Stomach (tissue), 9 donors: ENCODE measurements around the gene LRMDA. TPM values are rescaled to one million over a fixed set of nuclear protein-coding genes. Genes with fewer than 3 reads are reported as not detected.

ENCODE experiments used
- DNase-seq, 2 donors: peaks; one replicate each; pipeline versions ENCODE4 v3.0.0 to v3.0.0-alpha.2; 2013 to 2019
- H3K27ac ChIP-seq, 5 donors: fragments of 200-600 bp in 4 of 5; sonication (generic) in 4 of 5; one replicate each; pipeline ENCODE4 v1.5.1; 2013 to 2019; ENCODE audit warnings: mild to moderate bottlenecking in 1 of 5, moderate library complexity in 1 of 5
- H3K27me3 ChIP-seq, 3 donors: fragments of 200-600 bp; sonication (generic); one replicate each; pipeline ENCODE4 v1.5.1; 2017 to 2019; ENCODE audit warnings: mixed run types in 1 of 3
- H3K36me3 ChIP-seq, 4 donors: fragments of 200-600 bp; sonication (generic); 1 replicate in 3 of 4; 2 replicates in 1 of 4; pipeline ENCODE4 v1.5.1; 2016 to 2019
- H3K4me1 ChIP-seq, 4 donors: fragments of 200-600 bp; sonication (generic); one replicate each; pipeline ENCODE4 v1.5.1; 2016 to 2019
- H3K4me3 ChIP-seq, 4 donors: fragments of 200-600 bp; sonication (generic) in 3 of 4; one replicate each; pipeline ENCODE4 v1.5.1; 2016 to 2019; ENCODE audit warnings: mild to moderate bottlenecking in 1 of 4
- H3K9me3 ChIP-seq, 4 donors: fragments of 200-600 bp; sonication (generic); one replicate each; pipeline ENCODE4 v1.5.1; 2016 to 2019
- EP300 ChIP-seq: sonication (generic); formaldehyde crosslinking; IDR thresholded peaks from one replicate; pipeline ENCODE4 v1.6.1; 2017; ENCODE audit warnings: antibody characterized with exemption
- POLR2A ChIP-seq, 4 donors: fragments of 450-650 bp; IDR thresholded peaks; one replicate each; pipeline ENCODE4 v1.6.1; 2016; ENCODE audit warnings: antibody characterized with exemption in 4 of 4, control low read depth in 2 of 4, mild to moderate bottlenecking in 1 of 4, moderate library complexity in 1 of 4
- POLR2AphosphoS5 ChIP-seq, 3 donors: sonication (generic); formaldehyde crosslinking; IDR thresholded peaks; one replicate each; pipeline ENCODE4 v1.6.1; 2016; ENCODE audit warnings: antibody characterized with exemption in 3 of 3
- WGBS, 5 donors: extraction: QIAGEN DNeasy Blood & Tissue Kit in 3 of 5; methylation state at CpG; one replicate each; pipeline versions ENCODE4 v1.1.5 to v1.1.7; 2013 to 2018; 5-methylcytosine and 5-hydroxymethylcytosine counted together
- intact Hi-C: fragments of 100-400 bp; cut with DNase I; formaldehyde crosslinking; loops from one replicate; pipeline ENCODE4 v1.15.1; 2023; ENCODE audit warnings: low total_unique reads
- polyA plus RNA-seq, 3 donors: library from polyadenylated mRNA; stranded (reverse); fragments of 200-250 nt; gene quantifications; one replicate each; pipeline ENCODE4 v1.2.3, GENCODE V29; 2013
- total RNA-seq, 5 donors: library from RNA; depleted of rRNA; stranded (reverse); fragments of >200 nt; gene quantifications; one replicate each; pipeline versions ENCODE4 v1.1.0 to v1.2.3, GENCODE V29; 2014 to 2016
- TF ChIP-seq, protein P1 (sequence below), 7 experiments: fragments of 450-650 bp in 4 of 7; fragments of 200-600 bp in 3 of 7; sonication (generic) in 3 of 7; IDR thresholded peaks; one replicate each; pipeline ENCODE4 v1.5.1; 2016 to 2019; ENCODE audit warnings: antibody characterized with exemption in 7 of 7, control low read depth in 2 of 7, mild to moderate bottlenecking in 1 of 7
- donor health status: healthy with polysubstance abuse.
- donor health status: Bipolar disorder and iron deficiency.
- donor health status: healthy.

Gene LRMDA
- total and polyA plus RNA-seq, 8 donors, result 1.3 to 30.2 (median 13.6) TPM; not detected in 1

DNA sequence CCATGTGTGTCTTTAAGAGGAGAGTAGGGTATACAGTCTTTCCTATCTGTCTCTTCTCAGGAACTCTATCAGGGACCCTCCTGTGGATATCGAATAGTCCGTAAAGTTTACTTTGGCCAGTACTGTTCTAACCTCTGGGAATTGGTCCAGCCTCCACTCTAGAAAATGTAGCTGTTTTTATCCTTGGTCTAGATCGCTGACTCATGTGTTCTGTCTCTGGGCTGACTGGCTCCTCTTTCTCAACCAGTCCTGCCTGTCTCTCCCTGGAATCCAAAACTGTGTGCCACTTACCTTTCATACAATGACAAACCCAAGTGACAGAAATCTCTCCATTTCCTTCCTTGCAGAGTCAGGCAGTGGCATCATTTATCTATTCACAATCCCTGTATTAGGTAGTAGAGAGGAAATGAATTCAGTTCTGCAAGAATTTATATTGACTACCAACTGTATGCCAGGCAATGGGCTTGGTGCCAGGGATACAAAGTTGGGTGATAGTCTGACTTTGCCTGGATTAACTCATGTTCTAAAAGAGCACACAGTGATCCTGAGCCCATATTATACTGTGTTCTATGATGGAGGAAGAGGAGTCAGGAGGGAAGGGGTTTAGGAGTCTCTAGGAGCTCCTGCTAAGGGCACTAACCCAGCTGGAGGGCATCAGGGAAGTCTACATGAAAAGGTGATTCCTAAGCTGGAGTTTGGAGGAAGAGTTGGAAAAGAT is 232.7 kb downstream of the LRMDA start:
- Histone ChIP-seq H3K4me1 (peaks cover 7 to 45% (median 21%) of the 10 kb centered on the region in 4 donors), H3K27me3 (no peaks in the 10 kb centered on the region), H3K27ac (peak overlapping the region in 3 of 5 donors; percentile 45 to 80 (median 47)), H3K36me3 (no peaks in the 10 kb centered on the region), H3K9me3 (no peaks in the 10 kb centered on the region), H3K4me3 (no peak overlapping the region)
- intact Hi-C loops, result no loop called here
- whole genome bisulfite sequencing, 5 donors, result 29 to 57% (median 30%) methylated on average over 3 of the region's 3 CpGs
- DNase-seq, result no peak
- TF ChIP-seq, protein P1, sequence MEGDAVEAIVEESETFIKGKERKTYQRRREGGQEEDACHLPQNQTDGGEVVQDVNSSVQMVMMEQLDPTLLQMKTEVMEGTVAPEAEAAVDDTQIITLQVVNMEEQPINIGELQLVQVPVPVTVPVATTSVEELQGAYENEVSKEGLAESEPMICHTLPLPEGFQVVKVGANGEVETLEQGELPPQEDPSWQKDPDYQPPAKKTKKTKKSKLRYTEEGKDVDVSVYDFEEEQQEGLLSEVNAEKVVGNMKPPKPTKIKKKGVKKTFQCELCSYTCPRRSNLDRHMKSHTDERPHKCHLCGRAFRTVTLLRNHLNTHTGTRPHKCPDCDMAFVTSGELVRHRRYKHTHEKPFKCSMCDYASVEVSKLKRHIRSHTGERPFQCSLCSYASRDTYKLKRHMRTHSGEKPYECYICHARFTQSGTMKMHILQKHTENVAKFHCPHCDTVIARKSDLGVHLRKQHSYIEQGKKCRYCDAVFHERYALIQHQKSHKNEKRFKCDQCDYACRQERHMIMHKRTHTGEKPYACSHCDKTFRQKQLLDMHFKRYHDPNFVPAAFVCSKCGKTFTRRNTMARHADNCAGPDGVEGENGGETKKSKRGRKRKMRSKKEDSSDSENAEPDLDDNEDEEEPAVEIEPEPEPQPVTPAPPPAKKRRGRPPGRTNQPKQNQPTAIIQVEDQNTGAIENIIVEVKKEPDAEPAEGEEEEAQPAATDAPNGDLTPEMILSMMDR (IDR thresholded peaks at IDR 0.05), result no peak
- TF ChIP-seq POLR2AphosphoS5 (IDR thresholded peaks at IDR 0.05) (no peak), EP300 (no peak), POLR2A (IDR thresholded peaks at IDR 0.05) (no peak)

DNA sequence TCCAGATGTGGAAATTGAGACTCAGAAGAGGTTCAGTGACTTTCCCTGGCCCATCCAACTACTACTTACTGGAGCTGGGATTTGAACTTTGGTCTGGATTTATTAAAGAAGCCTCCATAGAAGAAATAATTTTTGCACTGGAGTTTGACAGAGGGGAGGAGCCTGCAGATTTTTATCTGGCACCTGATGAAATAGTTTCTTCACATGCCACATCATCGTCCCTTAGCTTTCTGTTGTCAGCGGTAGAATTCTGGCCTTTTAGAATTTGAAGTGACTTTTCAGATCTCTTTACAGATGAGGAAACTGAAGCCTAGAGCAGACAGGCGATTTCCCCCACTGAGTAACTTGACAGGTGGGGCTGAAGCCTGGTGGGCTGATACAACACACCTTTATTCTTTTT is 233.5 kb downstream of the LRMDA start:
- H3K27me3 ChIP-seq, result no peaks in the 10 kb centered on the region
- no peaks in the 10 kb centered on the region for H3K9me3 ChIP-seq
- WGBS, 5 donors, result 86 to 95% (median 91%) methylated on average over 3 of the region's 3 CpGs
- no peak for TF ChIP-seq POLR2AphosphoS5 (IDR thresholded peaks at IDR 0.05)
- TF ChIP-seq, protein P1 (IDR thresholded peaks at IDR 0.05), result no peak
- TF ChIP-seq POLR2A (IDR thresholded peaks at IDR 0.05), result no peak
- no peak for TF ChIP-seq EP300
- no peak for DNase-seq
- intact Hi-C loops, result no loop called here
- no peaks in the 10 kb centered on the region for H3K36me3 ChIP-seq
- H3K4me1 ChIP-seq, result peaks cover 7 to 45% (median 21%) of the 10 kb centered on the region in 4 donors
- no peak overlapping the region for H3K4me3 ChIP-seq
- peak overlapping the region in 1 of 5 donors; percentile 80 for H3K27ac ChIP-seq

DNA sequence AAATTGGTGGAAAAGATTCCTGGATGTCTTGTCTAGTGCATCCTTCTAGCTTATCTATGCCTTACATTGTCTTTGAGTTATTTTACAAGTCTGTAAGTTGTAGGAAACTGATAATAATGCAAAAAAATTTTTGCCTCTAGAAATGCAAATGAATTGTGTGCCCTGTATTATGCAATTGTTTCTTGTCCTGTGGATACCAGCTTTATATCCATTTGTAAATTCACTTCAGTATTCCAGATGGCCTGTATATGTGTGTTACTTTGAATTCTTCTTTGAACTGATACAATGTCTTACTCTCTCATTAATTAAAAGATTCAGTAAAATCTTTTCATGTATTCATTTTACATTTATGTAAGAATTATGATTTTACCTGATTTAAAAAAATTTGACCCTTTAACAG is 234.3 kb downstream of the LRMDA start:
- Histone ChIP-seq H3K4me1 (peaks cover 5 to 40% (median 19%) of the 10 kb centered on the region in 4 donors), H3K27ac (no peak overlapping the region), H3K27me3 (no peaks in the 10 kb centered on the region), H3K36me3 (no peaks in the 10 kb centered on the region), H3K9me3 (no peaks in the 10 kb centered on the region), H3K4me3 (no peak overlapping the region)
- no peak for DNase-seq
- intact Hi-C loops, result no loop called here
- no peak for TF ChIP-seq POLR2A (IDR thresholded peaks at IDR 0.05)
- no peak for TF ChIP-seq POLR2AphosphoS5 (IDR thresholded peaks at IDR 0.05)
- TF ChIP-seq, protein P1 (IDR thresholded peaks at IDR 0.05), result no peak
- TF ChIP-seq EP300, result no peak

DNA sequence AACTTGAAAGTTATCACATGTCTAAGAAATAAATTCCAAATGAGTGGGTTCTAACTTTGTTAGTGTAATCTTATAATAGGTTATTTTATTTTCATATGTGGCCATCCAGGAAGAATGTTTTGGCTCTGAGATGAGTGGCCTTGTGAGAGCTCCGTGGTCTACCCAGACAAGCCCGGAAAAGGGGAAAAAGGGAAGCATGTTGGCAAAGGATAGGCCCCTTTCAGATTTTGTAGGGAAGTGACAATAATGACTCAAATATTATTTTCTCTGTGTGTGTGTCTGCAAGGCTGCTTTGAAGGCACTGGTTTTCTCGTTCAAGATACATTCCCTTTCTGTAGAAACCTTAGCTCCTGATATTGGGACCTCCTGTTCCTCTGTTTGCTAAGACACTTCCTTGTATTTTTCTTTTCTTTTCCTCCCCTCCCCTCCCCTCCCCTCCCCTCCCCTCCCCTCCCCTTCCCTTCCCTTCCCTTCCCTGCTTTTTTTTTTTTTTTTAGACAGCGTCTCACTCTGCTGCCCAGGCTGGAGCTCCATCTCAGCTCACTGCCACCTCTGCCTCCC is 240.8 kb downstream of the LRMDA start:
- H3K27ac ChIP-seq, result no peak overlapping the region
- no peak overlapping the region for H3K4me3 ChIP-seq
- no peak for DNase-seq
- peaks cover 0 to 8% (median 0%) of the 10 kb centered on the region in 4 donors for H3K4me1 ChIP-seq
- no peaks in the 10 kb centered on the region for H3K27me3 ChIP-seq
- intact Hi-C loops, result no loop called here
- no peaks in the 10 kb centered on the region for H3K9me3 ChIP-seq
- TF ChIP-seq, protein P1 (IDR thresholded peaks at IDR 0.05), result no peak
- TF ChIP-seq EP300 (no peak), POLR2AphosphoS5 (IDR thresholded peaks at IDR 0.05) (no peak), POLR2A (IDR thresholded peaks at IDR 0.05) (no peak)
- H3K36me3 ChIP-seq, result no peaks in the 10 kb centered on the region
- WGBS, 5 donors, result 68 to 87% (median 79%) methylated on average over 3 to 4 of the region's 4 CpGs
